Body of pancreas (tissue), 4 donors: ENCODE results near the gene AGRN.

Experiments
- CTCF ChIP-seq, 7 experiments: fragments of 450-650 bp in 4 of 7; fragments of 200-600 bp in 3 of 7; sonication (generic) in 3 of 7; IDR thresholded peaks; one replicate each; pipeline ENCODE4 v1.5.1; 2016 to 2019; ENCODE audit warnings: antibody characterized with exemption in 7 of 7
- POLR2A ChIP-seq, 3 donors: fragments of 450-650 bp; IDR thresholded peaks; one replicate each; pipeline ENCODE4 v1.6.1; 2016; ENCODE audit warnings: antibody characterized with exemption in 3 of 3, mild to moderate bottlenecking in 2 of 3

GRCh38 chr1:1003618-1004419 is 16.1 kb upstream of the AGRN start:
- TF ChIP-seq CTCF (IDR thresholded peaks at IDR 0.05) (no peak), POLR2A (IDR thresholded peaks at IDR 0.05) (no peak)
